RWPE2 (cell line): ENCODE results near the gene CYP4X1.
"Not testable (repeated sequence)": the region's sequence is repeated elsewhere in the genome, so short reads cannot be mapped to it uniquely, and the experiment has no call there.

Experiments used
- ATAC-seq: fragments of 200-7000 bp; cut with Tn5 transposase; 3 replicates; pipeline ENCODE4 v1.9.1; 2021; ENCODE audit warnings: low read depth
- DNase-seq: peaks from one replicate; pipeline ENCODE4 v3.0.0-alpha.2; 2020; ENCODE audit warnings: low spot score
- H3K27ac ChIP-seq: fragments of 450-650 bp; 2 replicates; pipeline ENCODE4 v1.5.1; 2017; ENCODE audit warnings: mild to moderate bottlenecking; ENCODE audit not compliant: poor library complexity, severe bottlenecking
- H3K27me3 ChIP-seq: fragments of 250-450 bp; sonication (Bioruptor Pico); 2 replicates; pipeline ENCODE4 v1.5.1; 2021; ENCODE audit warnings: mild to moderate bottlenecking, moderate library complexity; ENCODE audit not compliant: insufficient read depth, poor library complexity, severe bottlenecking
- H3K36me3 ChIP-seq: fragments of 250-450 bp; sonication (Bioruptor Pico); 2 replicates; pipeline ENCODE4 v1.5.1; 2020; ENCODE audit warnings: low read depth, mild to moderate bottlenecking, moderate library complexity
- H3K4me1 ChIP-seq: fragments of 250-450 bp; sonication (Bioruptor Pico); 2 replicates; pipeline ENCODE4 v1.5.1; 2021; ENCODE audit warnings: mild to moderate bottlenecking, moderate library complexity; ENCODE audit not compliant: insufficient read depth, poor library complexity, severe bottlenecking
- H3K4me3 ChIP-seq: fragments of 250-450 bp; sonication (Bioruptor Pico); 2 replicates; pipeline ENCODE4 v1.5.1; 2021; ENCODE audit warnings: mild to moderate bottlenecking, moderate library complexity; ENCODE audit not compliant: severe bottlenecking
- H3K9me3 ChIP-seq: fragments of 250-450 bp; sonication (Bioruptor Pico); 2 replicates; pipeline ENCODE4 v1.5.1; 2021; ENCODE audit warnings: mild to moderate bottlenecking, moderate library complexity; ENCODE audit not compliant: severe bottlenecking
- CTCF ChIP-seq: fragments of 450-650 bp; IDR thresholded peaks from one replicate; pipeline ENCODE4 v1.5.1; 2017; ENCODE audit warnings: mild to moderate bottlenecking, moderate library complexity; ENCODE audit not compliant: poor library complexity, severe bottlenecking

CYP4X1 gene

GRCh38 chr1:47089356-47089755 lies 65.9 kb downstream of the CYP4X1 start:
- peak; percentile 57 for TF ChIP-seq CTCF
- H3K27me3 ChIP-seq, DNase-seq, H3K4me3 ChIP-seq, H3K4me1 ChIP-seq, ATAC-seq, H3K27ac ChIP-seq, H3K36me3 ChIP-seq, H3K9me3 ChIP-seq: not testable (repeated sequence)

GRCh38 chr1:47091476-47091875 lies 68.0 kb downstream of the CYP4X1 start:
- not testable (repeated sequence) for DNase-seq, H3K9me3 ChIP-seq, H3K27ac ChIP-seq, H3K4me1 ChIP-seq, H3K36me3 ChIP-seq, ATAC-seq, H3K27me3 ChIP-seq, H3K4me3 ChIP-seq
- TF ChIP-seq CTCF = peak; percentile 47
